Adrenal gland (tissue), 12 donors: ENCODE data around the gene AKAP17A. TPM values are rescaled to one million over a fixed set of nuclear protein-coding genes. Genes with fewer than 3 reads are reported as not detected.
"Not testable (repeated sequence)": the region's sequence is repeated elsewhere in the genome, so short reads cannot be mapped to it uniquely, and the experiment has no call there.

Experiments
- DNase-seq, 7 donors: peaks; one replicate each; pipeline ENCODE4 v3.0.0-alpha.2; 2019 to 2020
- H3K27ac ChIP-seq, 5 donors: fragments of 200-600 bp; sonication (generic) in 4 of 5; 1 replicate in 3 of 5; 2 replicates in 2 of 5; pipeline versions ENCODE4 v1.5.1 to v1.8.0; 2016 to 2020; ENCODE audit warnings: mild to moderate bottlenecking in 1 of 5
- H3K27me3 ChIP-seq: fragments of 200-600 bp; 2 replicates; pipeline ENCODE4 v1.8.0; 2021
- H3K36me3 ChIP-seq, 2 donors: fragments of 200-600 bp; replicated peaks in 1 of 2; 1 replicate in 1 of 2; 2 replicates in 1 of 2; pipeline versions ENCODE4 v1.5.1 to v1.8.0; 2018 to 2022
- H3K4me1 ChIP-seq, 2 donors: fragments of 200-600 bp; replicated peaks in 1 of 2; 1 replicate in 1 of 2; 2 replicates in 1 of 2; pipeline versions ENCODE4 v1.5.1 to v1.8.0; 2018 to 2021
- H3K4me3 ChIP-seq, 4 donors: fragments of 200-600 bp; sonication (generic) in 3 of 4; one replicate each; pipeline ENCODE4 v1.5.1; 2016 to 2018
- H3K9me3 ChIP-seq, 3 donors: fragments of 200-600 bp; sonication (generic) in 1 of 3; replicated peaks in 1 of 3; 1 replicate in 2 of 3; 2 replicates in 1 of 3; pipeline versions ENCODE4 v1.5.1 to v1.8.0; 2016 to 2021
- POLR2A ChIP-seq, 2 donors: fragments of 450-650 bp; IDR thresholded peaks; one replicate each; pipeline ENCODE4 v1.6.1; 2017; ENCODE audit warnings: antibody characterized with exemption in 2 of 2, mild to moderate bottlenecking in 2 of 2, moderate library complexity in 1 of 2
- WGBS, 4 donors: extraction: QIAGEN DNeasy Blood & Tissue Kit in 2 of 4; methylation state at CpG; one replicate each; pipeline versions ENCODE4 v1.1.5 to v1.1.7; 2013 to 2017; 5-methylcytosine and 5-hydroxymethylcytosine counted together
- intact Hi-C, 2 donors: fragments of 100-400 bp; cut with DNase I; formaldehyde crosslinking; loops; one replicate each; pipeline versions ENCODE4 v1.14.1 to v1.15.0; 2022 to 2023
- polyA plus RNA-seq, 3 donors: library from polyadenylated mRNA; stranded (reverse); fragments of 200-250 nt in 2 of 3; fragments of 350-450 nt in 1 of 3; fragmentation: Illumina TruSeq in 1 of 3; extraction: RNeasy Lipid Tissue Mini Kit (QIAGEN cat#74804) in 1 of 3; gene quantifications; one replicate each; pipeline ENCODE4 v1.2.3, GENCODE V29; 2013 to 2014
- total RNA-seq, 9 donors: library from RNA; depleted of rRNA in 4 of 9; stranded (reverse); fragments of >200 nt in 4 of 9; fragments of 120-200 nt in 1 of 9; fragmentation: NEBNext Ultra II Directional in 1 of 9; extraction: Animal tissue kit (Norgen Biotek cat#: 25700) in 1 of 9; gene quantifications; one replicate each; pipeline versions ENCODE4 v1.1.0 to v1.2.4, GENCODE V29; 2013 to 2023
- TF ChIP-seq, protein P1 (sequence below), 6 experiments: fragments of 450-650 bp in 4 of 6; fragments of 200-600 bp in 2 of 6; sonication (generic) in 1 of 6; IDR thresholded peaks; 1 replicate in 5 of 6; 2 replicates in 1 of 6; pipeline versions ENCODE4 v1.5.1 to v1.8.0; 2016 to 2021; ENCODE audit warnings: antibody characterized with exemption in 6 of 6, mild to moderate bottlenecking in 2 of 6, moderate library complexity in 1 of 6
- donor health status: healthy with polysubstance abuse.
- donor health status: Bipolar disorder and iron deficiency.
- donor health status: DM: yes; HTN: yes; CAD: no.
- donor health status: DM: no; HTN: no; CAD: no.
- donor health status: DM: no; HTN: no; CAD: no.
- donor health status: DM: yes; HTN: yes; CAD: no.

The AKAP17A gene
- total and polyA plus RNA-seq, 12 donors = 17.7 to 112 (median 40.7) TPM

DNA sequence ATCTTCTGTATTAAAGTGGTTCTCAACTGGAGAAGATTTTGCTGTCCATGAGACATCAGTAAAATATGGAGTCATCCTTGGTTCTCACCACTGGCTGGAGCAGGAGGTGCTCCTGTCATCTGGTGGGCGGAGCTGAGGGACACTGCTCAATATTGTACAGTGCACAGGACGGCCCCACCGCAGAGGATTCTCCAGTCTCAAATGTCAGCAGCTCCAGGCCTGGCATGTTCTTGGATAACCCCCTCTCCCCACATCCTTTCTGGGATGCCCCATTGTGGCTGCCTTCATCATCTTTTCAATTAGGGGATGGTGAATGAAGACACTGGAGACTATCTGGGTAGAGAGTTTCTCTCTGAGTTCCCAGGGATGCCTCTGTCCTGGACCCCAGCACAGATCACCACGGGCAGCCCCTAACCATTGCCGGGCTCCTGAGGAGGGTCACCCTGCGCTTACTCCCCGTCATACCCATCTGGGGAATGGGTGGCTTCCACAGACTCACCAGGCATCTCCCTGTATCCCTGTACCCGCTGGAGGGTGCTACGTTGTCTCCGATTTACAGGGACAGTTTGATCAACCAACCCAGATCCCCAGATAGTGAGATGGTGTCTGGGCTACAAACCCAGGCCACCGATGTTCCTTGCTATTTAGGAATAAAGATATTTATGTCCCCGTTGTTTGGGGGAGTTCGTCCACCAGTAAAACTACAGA, 32.5 kb upstream of the AKAP17A start:
- Histone ChIP-seq H3K4me3 (no peak overlapping the region), H3K9me3 (no peaks in the 10 kb centered on the region), H3K36me3 (no peaks in the 10 kb centered on the region), H3K27me3 (no peaks in the 10 kb centered on the region), H3K4me1 (no peaks in the 10 kb centered on the region), H3K27ac (no peak overlapping the region)
- no peak for DNase-seq
- TF ChIP-seq POLR2A (IDR thresholded peaks at IDR 0.05) = no peak
- TF ChIP-seq, protein P1, sequence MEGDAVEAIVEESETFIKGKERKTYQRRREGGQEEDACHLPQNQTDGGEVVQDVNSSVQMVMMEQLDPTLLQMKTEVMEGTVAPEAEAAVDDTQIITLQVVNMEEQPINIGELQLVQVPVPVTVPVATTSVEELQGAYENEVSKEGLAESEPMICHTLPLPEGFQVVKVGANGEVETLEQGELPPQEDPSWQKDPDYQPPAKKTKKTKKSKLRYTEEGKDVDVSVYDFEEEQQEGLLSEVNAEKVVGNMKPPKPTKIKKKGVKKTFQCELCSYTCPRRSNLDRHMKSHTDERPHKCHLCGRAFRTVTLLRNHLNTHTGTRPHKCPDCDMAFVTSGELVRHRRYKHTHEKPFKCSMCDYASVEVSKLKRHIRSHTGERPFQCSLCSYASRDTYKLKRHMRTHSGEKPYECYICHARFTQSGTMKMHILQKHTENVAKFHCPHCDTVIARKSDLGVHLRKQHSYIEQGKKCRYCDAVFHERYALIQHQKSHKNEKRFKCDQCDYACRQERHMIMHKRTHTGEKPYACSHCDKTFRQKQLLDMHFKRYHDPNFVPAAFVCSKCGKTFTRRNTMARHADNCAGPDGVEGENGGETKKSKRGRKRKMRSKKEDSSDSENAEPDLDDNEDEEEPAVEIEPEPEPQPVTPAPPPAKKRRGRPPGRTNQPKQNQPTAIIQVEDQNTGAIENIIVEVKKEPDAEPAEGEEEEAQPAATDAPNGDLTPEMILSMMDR (IDR thresholded peaks at IDR 0.05) = no peak
- intact Hi-C loops = no loop called here
- WGBS, 4 donors = 81 to 91% (median 87%) methylated on average over 11 to 13 of the region's 13 CpGs

DNA sequence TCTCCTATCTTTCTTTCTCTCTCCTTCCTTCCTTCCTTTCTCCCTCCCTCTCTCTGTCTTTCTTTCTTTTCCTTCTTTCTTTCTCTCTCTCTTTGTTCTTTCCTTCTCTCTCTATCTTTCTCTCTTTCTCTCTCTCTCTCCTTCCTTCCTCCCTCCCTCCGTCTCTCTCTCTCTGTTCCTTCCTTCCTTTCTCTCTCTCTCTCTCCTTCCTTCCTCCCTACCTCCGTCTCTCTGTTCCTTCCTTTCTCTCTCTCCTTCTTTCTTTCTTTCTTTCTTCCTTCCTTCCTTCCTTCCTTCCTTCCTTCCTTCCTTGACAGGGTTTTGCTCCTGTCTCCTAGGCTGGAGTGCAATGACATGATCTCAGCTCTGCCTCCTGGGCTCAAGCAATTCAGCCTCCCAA, 30.2 kb upstream of the AKAP17A start:
- H3K36me3 ChIP-seq = no peaks in the 10 kb centered on the region
- 47 to 64% (median 56%) methylated on average over 2 of the region's 2 CpGs for WGBS, 4 donors
- no peak for TF ChIP-seq POLR2A (IDR thresholded peaks at IDR 0.05)
- TF ChIP-seq, protein P1 (IDR thresholded peaks at IDR 0.05) = no peak
- H3K27ac ChIP-seq = no peak overlapping the region
- H3K9me3 ChIP-seq = no peaks in the 10 kb centered on the region
- no peaks in the 10 kb centered on the region for H3K27me3 ChIP-seq
- no peak overlapping the region for H3K4me3 ChIP-seq
- intact Hi-C loops = no loop called here
- no peak for DNase-seq
- H3K4me1 ChIP-seq = no peaks in the 10 kb centered on the region

DNA sequence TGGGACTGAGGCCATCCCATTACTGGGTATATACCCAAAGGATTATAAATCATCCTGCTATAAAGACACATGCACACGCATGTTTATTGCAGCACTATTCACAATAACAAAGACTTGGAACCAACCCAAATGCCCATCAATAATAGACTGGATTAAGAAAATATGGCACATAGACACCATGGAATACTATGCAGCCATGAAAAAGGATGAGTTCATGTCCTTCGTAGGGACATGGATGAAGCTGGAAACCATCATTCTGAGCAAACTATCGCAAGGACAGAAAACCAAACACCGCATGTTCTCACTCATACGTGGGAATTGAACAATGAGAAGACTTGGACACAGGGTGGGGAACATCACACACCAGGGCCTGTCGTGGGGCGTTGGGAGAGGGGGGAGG, 27.3 kb upstream of the AKAP17A start:
- 81 to 88% (median 86%) methylated on average over 7 of the region's 7 CpGs for WGBS, 4 donors
- H3K4me3 ChIP-seq, DNase-seq, H3K36me3 ChIP-seq, H3K27me3 ChIP-seq, intact Hi-C loops, H3K9me3 ChIP-seq, H3K27ac ChIP-seq, H3K4me1 ChIP-seq: not testable (repeated sequence)

DNA sequence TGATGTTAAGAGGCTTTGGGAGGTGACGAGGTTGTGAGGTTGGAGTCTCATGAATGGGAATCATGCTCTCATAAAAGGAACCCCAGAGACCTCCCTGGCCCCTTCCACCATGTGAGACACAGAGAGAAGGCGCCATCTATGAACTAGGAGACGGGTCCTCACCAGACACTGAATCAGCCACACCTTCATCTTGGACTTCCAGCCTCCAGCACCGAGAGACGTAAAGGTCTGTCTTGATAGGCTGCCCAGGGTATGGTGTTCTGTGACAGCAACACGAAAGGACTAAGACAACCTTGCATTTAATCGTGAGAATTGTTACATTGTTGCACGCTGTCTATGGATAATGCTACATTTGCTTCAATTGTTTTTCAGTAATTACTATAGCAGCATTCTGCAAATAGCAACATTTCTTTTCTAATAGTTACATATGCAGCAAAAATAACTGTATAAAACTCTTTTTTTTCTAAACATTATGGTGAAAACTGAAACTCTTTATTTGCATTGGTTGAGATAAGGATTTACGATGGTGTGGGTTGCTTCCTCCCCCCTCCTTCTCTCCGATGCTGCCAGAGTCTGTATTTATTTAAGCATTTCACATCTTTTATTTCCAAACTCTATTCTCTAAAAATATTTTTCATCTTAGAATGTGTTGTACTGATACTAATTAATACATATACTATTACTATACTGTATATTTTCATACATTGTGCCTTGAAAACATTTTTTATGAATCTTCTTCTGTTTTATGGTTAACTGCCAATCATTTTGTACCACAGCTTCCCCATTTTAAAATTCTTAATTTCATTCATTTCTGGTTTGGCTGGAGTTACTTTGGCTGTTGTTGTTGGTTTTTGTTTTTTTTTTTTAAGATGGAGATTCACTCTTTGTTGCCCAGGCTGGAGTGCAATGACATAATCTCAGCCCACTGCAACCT, 26.4 kb upstream of the AKAP17A start:
- intact Hi-C loops = no loop called here

DNA sequence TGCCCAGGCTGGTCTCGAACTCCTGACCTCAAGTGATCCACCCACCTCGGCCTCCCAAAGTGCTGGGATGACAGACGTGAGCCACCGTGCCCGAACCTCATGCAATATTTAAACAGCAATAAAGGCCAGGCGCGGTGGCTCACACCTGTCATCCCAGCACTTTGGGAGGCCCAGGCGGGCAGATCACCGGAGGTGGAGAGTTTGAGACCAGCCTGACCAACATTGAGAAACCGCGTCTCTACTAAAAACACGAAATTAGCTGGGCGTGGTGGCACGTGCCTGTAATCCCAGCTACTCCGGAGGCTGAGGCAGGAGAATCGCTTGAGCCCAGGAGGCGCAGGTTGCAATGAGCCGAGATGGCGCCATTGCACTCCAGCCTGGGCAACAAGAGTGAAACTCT, 17.2 kb upstream of the AKAP17A start:
- H3K27ac ChIP-seq, H3K27me3 ChIP-seq, intact Hi-C loops, H3K36me3 ChIP-seq, DNase-seq, H3K9me3 ChIP-seq, H3K4me3 ChIP-seq, H3K4me1 ChIP-seq: not testable (repeated sequence)
- WGBS, 4 donors = 87 to 92% (median 91%) methylated on average over 19 of the region's 19 CpGs

More for the DNA sequence above, 26.4 kb upstream of the AKAP17A start:
- Histone ChIP-seq H3K36me3 (no peaks in the 10 kb centered on the region), H3K27ac (no peak overlapping the region), H3K9me3 (no peaks in the 10 kb centered on the region), H3K4me3 (no peak overlapping the region), H3K4me1 (no peaks in the 10 kb centered on the region), H3K27me3 (no peaks in the 10 kb centered on the region)
- TF ChIP-seq POLR2A (IDR thresholded peaks at IDR 0.05) = no peak
- TF ChIP-seq, protein P1 (IDR thresholded peaks at IDR 0.05) = no peak
- DNase-seq = no peak
- WGBS, 4 donors = 46 to 53% (median 49%) methylated on average over 10 of the region's 10 CpGs
